HG02623 (cell line): ENCODE measurements around the gene CLBA1.

Experiments
- ATAC-seq: cut with Tn5 transposase; IDR thresholded peaks from one replicate; pipeline ENCODE4 v1.9.1; 2021; ENCODE audit warnings: moderate library complexity; ENCODE audit not compliant: unreplicated experiment

The CLBA1 gene

GRCh38 chr14:104968541-104969401 lies 16.8 kb upstream of the CLBA1 start:
- no peak for ATAC-seq

GRCh38 chr14:104969741-104970230 lies 15.8 kb upstream of the CLBA1 start:
- ATAC-seq: no peak

- ATAC-seq: no peak
Measured at GRCh38 chr14:104970231-104971068, 15.1 kb upstream of the CLBA1 start.

- no peak for ATAC-seq
Measured at GRCh38 chr14:104971447-104972240, 13.9 kb upstream of the CLBA1 start.

GRCh38 chr14:104972301-104973134 lies 13.1 kb upstream of the CLBA1 start:
- ATAC-seq: no peak

GRCh38 chr14:104973135-104973384 lies 12.5 kb upstream of the CLBA1 start:
- ATAC-seq: no peak

GRCh38 chr14:104973385-104974145 lies 12.0 kb upstream of the CLBA1 start:
- ATAC-seq: no peak

- ATAC-seq: no peak
Measured at GRCh38 chr14:104974146-104974541, 11.4 kb upstream of the CLBA1 start.

- ATAC-seq: no peak
Measured at GRCh38 chr14:104974665-104975390, 10.8 kb upstream of the CLBA1 start.

- no peak for ATAC-seq
Measured at GRCh38 chr14:104975481-104976197, 9.9 kb upstream of the CLBA1 start.

GRCh38 chr14:104976198-104977007 lies 9.2 kb upstream of the CLBA1 start:
- ATAC-seq: no peak

- ATAC-seq: no peak
Measured at GRCh38 chr14:104977008-104977680, 8.4 kb upstream of the CLBA1 start.

GRCh38 chr14:104977681-104978653 lies 7.6 kb upstream of the CLBA1 start, which contains the start of gene AHNAK2:
Gene AHNAK2, minus strand, starts transcription at chr14:104978374. Its CDS starts 137 bp downstream, at chr14:104978237.
- no peak for ATAC-seq

- no peak for ATAC-seq
Measured at GRCh38 chr14:104978746-104979691, 6.6 kb upstream of the CLBA1 start.
